Prostate gland (tissue), 2 donors: ENCODE data around the gene WDR59. TPM values are rescaled to one million over a fixed set of nuclear protein-coding genes. Genes with fewer than 3 reads are reported as not detected.

Source experiments
- DNase-seq: peaks from one replicate; pipeline ENCODE4 v3.0.0-alpha.2; 2019; ENCODE audit warnings: low spot score
- H3K27ac ChIP-seq, 2 donors: fragments of 200-600 bp; sonication (generic); 2 replicates each; pipeline ENCODE4 v1.5.1; 2017 to 2019
- H3K27me3 ChIP-seq: fragments of 200-600 bp; sonication (generic); replicated peaks from 2 replicates; pipeline ENCODE4 v1.5.1; 2019; ENCODE audit not compliant: insufficient read depth
- H3K36me3 ChIP-seq, 2 donors: fragments of 200-600 bp; sonication (generic); 1 replicate in 1 of 2; 2 replicates in 1 of 2; pipeline versions ENCODE4 v1.5.1 to v1.8.1; 2017 to 2019
- H3K4me1 ChIP-seq: fragments of 200-600 bp; sonication (generic); replicated peaks from 2 replicates; pipeline ENCODE4 v1.5.1; 2019
- H3K4me3 ChIP-seq, 2 donors: fragments of 200-600 bp; sonication (generic); 2 replicates each; pipeline ENCODE4 v1.5.1; 2017 to 2019
- H3K9me3 ChIP-seq: fragments of 200-600 bp; sonication (generic); 2 replicates; pipeline ENCODE4 v1.5.1; 2017
- CTCF ChIP-seq, 4 experiments: fragments of 200-600 bp in 2 of 4; fragments of 450-650 bp in 2 of 4; sonication (generic) in 2 of 4; IDR thresholded peaks; 1 replicate in 3 of 4; 2 replicates in 1 of 4; pipeline ENCODE4 v1.5.1; 2016 to 2019; ENCODE audit warnings: antibody characterized with exemption in 4 of 4, mild to moderate bottlenecking in 2 of 4, moderate library complexity in 2 of 4
- POLR2A ChIP-seq: fragments of 450-650 bp; IDR thresholded peaks from one replicate; pipeline ENCODE4 v1.6.1; 2016; ENCODE audit warnings: antibody characterized with exemption, mild to moderate bottlenecking
- POLR2AphosphoS5 ChIP-seq: sonication (generic); formaldehyde crosslinking; IDR thresholded peaks from one replicate; pipeline ENCODE4 v1.6.1; 2017; ENCODE audit warnings: antibody characterized with exemption
- whole genome bisulfite sequencing: methylation state at CpG from one replicate; pipeline ENCODE4 v1.1.5; 2018; 5-methylcytosine and 5-hydroxymethylcytosine counted together
- intact Hi-C: fragments of 100-400 bp; cut with DNase I; formaldehyde crosslinking; loops from one replicate; pipeline ENCODE4 v1.14.2; 2022
- total RNA-seq, 2 donors: library from RNA; depleted of rRNA; stranded (reverse); fragments of >200 nt; gene quantifications; one replicate each; pipeline ENCODE4 v1.1.0, GENCODE V29; 2016

WDR59 gene
- total RNA-seq, 2 donors from 2014 or later = 38.5 to 62.6 TPM

DNA sequence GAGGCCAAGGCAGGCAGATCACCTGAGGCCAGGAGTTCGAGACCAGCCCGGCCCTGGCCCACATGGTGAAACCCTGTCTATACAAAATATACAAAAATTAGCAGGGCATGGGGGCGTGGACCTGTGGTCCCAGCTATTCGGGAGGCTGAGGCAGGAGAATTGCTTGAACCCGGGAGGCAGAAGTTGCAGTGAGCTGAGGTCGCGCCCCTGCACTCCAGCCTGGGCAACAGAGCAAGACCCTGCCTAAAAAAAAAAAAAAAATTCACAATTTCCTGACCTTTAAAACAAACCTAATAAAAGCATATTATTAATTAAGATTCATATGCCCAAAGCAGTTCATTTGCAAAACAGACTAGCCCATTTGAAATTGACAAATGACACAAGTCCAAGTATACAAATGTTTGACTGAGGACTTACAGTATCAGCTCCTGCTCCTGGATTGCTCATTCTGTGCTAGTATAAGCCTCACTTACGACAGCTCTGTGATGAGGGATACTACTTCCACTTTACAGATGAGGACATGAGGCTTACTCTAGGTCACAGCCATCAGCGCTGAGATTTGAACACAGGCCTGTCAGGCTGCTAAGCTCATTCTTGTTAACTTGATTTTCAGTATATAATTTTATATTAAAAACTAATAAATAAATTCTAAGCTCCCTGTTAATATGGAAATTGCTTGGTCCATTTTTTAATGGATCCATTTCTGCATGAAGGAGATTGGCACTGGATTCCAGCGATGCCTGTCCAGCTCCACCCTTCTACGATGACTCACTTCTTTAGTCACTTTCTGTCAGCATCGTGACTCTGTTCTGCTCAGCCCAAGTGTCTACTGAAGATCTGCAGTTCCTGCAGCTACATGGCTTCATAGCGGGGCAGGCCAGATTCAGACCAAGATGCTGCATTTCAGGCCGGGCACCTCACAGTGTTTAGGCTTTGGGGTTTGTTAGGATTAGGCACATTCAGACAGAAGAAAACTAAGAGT lies 88.2 kb downstream of the WDR59 start:
- Histone ChIP-seq H3K27ac (no peak overlapping the region), H3K9me3 (no peaks in the 10 kb centered on the region), H3K4me1 (no peaks in the 10 kb centered on the region), H3K27me3 (no peaks in the 10 kb centered on the region), H3K36me3 (no peaks in the 10 kb centered on the region), H3K4me3 (no peak overlapping the region)
- no peak for DNase-seq
- intact Hi-C loops = no loop called here
- no peak for TF ChIP-seq POLR2AphosphoS5
- WGBS = 89% methylated on average over 14 of the region's 14 CpGs

DNA sequence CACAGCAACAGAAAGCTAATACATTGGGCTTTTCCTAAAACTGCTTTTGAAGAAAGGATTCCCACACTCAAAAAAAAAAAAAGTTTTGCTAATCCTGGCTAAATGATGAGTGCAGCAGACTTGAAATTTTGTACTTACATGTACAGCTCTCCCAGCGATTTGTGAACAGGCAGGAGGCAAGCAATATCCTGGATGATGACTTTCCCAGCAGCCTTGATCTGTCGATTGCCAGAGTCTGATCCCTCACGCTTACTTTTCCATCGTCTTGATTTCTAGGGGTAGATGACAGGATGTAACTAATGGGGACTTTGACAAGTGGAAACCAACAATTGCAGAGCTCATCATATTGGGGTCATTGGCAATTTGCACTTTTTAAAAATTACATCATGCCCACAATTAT lies 91.4 kb downstream of the WDR59 start:
- intact Hi-C loops = no loop called here
- 98% methylated on average over 4 of the region's 4 CpGs for WGBS

GRCh38 chr16:74892574-74893461 lies 92.1 kb downstream of the WDR59 start:
- H3K4me3 ChIP-seq = no peak overlapping the region
- no peaks in the 10 kb centered on the region for H3K36me3 ChIP-seq
- no peak overlapping the region for H3K27ac ChIP-seq
- H3K27me3 ChIP-seq = no peaks in the 10 kb centered on the region
- intact Hi-C loops = no loop called here
- no peak for DNase-seq
- no peaks in the 10 kb centered on the region for H3K4me1 ChIP-seq
- no peaks in the 10 kb centered on the region for H3K9me3 ChIP-seq
- 89% methylated on average over 8 of the region's 8 CpGs for WGBS
- TF ChIP-seq CTCF (IDR thresholded peaks at IDR 0.05) = no peak
- no peak for TF ChIP-seq POLR2A
- TF ChIP-seq POLR2AphosphoS5 = no peak

More for the DNA sequence above, 91.4 kb downstream of the WDR59 start:
- Histone ChIP-seq H3K4me3 (no peak overlapping the region), H3K27ac (no peak overlapping the region), H3K27me3 (no peaks in the 10 kb centered on the region), H3K36me3 (no peaks in the 10 kb centered on the region), H3K4me1 (no peaks in the 10 kb centered on the region), H3K9me3 (no peaks in the 10 kb centered on the region)
- TF ChIP-seq POLR2AphosphoS5 = no peak
- TF ChIP-seq POLR2A = no peak
- no peak for TF ChIP-seq CTCF (IDR thresholded peaks at IDR 0.05)
- DNase-seq = no peak

DNA sequence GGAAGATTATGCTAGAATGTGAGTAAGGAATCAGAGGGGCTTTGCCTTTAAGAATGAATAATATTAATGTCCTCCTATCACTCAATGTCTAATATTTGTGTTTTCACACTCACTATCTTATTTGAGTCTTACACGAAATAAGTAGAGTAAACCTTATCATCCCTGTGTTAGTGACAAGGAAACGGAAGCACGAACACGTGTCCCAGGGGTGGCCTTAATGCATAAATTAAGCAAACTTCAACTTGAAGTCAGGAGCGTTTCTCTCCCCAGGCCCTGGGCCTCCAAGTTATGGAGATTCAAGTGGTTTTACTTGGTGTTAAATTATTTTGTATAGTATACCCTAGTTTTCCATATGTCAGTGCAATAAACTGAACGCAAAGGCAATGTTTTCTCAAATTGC lies 96.0 kb downstream of the WDR59 start:
- no peak overlapping the region for H3K4me3 ChIP-seq
- no peak for DNase-seq
- H3K36me3 ChIP-seq = no peaks in the 10 kb centered on the region
- TF ChIP-seq POLR2A = no peak
- TF ChIP-seq CTCF (IDR thresholded peaks at IDR 0.05) = no peak
- TF ChIP-seq POLR2AphosphoS5 = no peak
- no peaks in the 10 kb centered on the region for H3K9me3 ChIP-seq
- WGBS = 93% methylated on average over 6 of the region's 6 CpGs
- H3K27ac ChIP-seq = no peak overlapping the region
- no peaks in the 10 kb centered on the region for H3K27me3 ChIP-seq
- no peaks in the 10 kb centered on the region for H3K4me1 ChIP-seq
- intact Hi-C loops = no loop called here

- Histone ChIP-seq H3K27ac (no peak overlapping the region), H3K4me1 (no peaks in the 10 kb centered on the region), H3K27me3 (no peaks in the 10 kb centered on the region), H3K9me3 (no peaks in the 10 kb centered on the region), H3K36me3 (no peaks in the 10 kb centered on the region), H3K4me3 (no peak overlapping the region)
- peak; percentile 32 for DNase-seq
- 56% methylated on average over 13 of the region's 13 CpGs for WGBS
- intact Hi-C loops = no loop called here
- TF ChIP-seq CTCF (IDR thresholded peaks at IDR 0.05) (no peak), POLR2AphosphoS5 (peak; percentile 7), POLR2A (no peak)
Observed at GRCh38 chr16:74888232-74888862, 96.6 kb downstream of the WDR59 start.
